Measurements from ENCODE around the gene DDIT4L. TPM values are rescaled to one million over a fixed set of nuclear protein-coding genes. Genes with fewer than 3 reads are reported as not detected.

DDIT4L gene
- total RNA-seq = 6.1 and 6.5 TPM in 2 replicates

DNA sequence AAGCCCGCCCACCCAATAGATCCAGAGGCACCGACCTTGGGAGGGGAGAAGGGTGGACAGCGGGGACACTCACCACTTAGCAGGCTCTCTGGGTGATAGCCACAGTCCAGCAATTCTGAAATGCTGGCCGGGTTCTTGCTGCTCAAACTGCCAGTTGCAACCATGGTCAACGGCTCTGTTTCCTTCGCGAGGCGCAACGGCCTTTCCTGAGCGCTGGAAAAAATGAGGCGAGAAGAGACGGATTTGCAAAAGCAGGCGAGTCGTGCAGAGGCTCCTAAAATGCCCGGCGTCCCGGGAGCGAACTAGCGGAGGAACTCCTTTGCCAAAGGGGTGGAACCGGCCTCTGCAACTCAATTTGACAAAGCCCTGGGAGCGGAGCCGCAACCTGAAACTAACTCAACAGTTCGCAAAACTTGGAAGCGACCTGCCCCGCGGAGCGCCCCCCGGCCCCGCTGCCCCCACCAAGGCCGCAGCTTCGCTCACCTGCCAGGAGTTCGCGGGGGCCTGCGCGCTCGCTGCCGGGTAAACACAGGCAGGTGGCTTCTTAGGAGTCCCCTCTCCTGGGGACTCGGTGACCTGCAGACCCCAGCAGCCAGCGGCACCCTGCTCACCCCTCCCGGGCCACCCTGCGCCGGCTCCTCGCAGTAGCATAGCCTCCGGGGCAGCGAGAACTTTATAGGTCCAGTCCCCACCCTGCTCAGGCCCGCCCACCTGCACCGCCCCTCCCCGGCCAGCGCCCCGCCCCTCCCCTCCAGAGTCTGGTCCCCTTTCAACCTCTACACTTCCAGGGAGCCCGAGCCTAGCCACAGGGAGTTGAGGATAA is at the start of gene DDIT4L:
Gene DDIT4L, minus strand, starts transcription at position 649 of the 823 bp plus-strand sequence. Its CDS starts 485 bp downstream, at position 164.

Other genes starting within 250 kb of the DDIT4L start
- 26.5 and 38.7 TPM in 2 replicates for gene DNAJB14, start 243.8 kb downstream of the DDIT4L start, total RNA-seq
- gene H2AZ1, start 240.2 kb downstream of the DDIT4L start, total RNA-seq = 100 and 760 TPM in 2 replicates